ENCODE measurements around the gene FRS2.

DNA sequence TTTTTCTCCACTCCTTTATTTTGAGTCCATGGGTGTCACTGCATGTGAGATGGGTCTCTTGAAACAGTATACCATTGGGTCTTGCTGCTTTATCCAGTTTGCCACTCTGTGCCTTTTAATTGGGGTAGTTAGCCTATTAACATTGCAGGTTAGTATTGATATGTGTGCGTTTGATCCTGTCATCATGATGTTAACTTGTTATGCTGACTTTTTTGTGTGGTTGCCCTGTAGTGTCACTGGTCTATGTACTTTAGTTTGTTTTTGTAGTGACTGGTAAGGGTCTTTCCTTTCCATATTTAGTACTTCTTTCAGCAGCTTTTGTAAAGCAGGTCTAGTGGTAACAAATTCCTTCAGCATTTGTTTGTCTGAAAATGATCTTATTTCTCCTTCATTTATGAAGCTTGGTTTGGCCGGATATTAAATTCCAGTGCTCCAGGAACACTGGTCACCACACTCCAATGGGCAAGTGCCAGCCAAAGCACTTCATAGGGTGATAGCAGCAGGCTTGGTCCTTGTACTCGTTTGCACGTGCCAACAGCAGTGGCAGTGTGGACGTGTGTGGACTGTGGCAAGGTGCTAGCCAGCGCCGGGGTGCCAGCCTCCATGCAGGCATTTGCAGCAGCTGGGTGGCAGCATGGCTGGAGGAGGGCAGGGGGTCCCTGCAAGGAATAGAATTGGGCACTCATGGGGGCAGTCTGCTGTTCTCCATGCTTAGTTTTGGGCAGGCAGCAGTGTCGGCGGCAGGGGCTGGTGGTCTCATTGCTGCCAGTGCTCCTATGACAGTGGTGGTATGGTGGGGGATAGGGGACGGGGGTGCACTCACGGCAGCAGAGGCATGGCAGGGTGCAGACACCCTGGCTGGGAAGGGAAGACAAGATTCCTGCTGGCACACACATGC, 53.5 kb downstream of the FRS2 start:
- TF ChIP-seq GATA2 (IDR thresholded peaks at IDR 0.05; ENCODE audit: low read depth, low read length), result no peak
- TF ChIP-seq GATA3 (IDR thresholded peaks at IDR 0.05; ENCODE audit: low read depth, low read length), result no peak
